GM19035 (cell line): ENCODE results near the gene HMGXB4.

ENCODE experiments used
- ATAC-seq: cut with Tn5 transposase; IDR thresholded peaks from one replicate; pipeline ENCODE4 v1.9.1; 2021; ENCODE audit not compliant: unreplicated experiment

Gene HMGXB4

DNA sequence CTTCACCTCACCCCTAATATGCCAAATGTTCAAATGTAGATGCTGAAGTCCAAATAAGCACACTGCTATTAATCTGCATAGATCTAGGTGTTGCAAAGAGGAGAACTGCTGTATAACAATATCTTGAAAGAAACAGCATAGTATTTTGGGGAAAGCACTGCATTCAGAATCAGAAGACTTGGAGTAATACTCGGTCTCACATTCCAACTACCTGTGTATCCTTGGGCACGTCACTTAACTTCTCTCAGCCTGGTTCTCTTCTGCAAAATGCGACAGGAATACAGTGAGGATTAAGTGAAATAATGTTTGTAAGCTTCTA is 332 bp upstream of the HMGXB4 start:
- ATAC-seq, result no peak

DNA sequence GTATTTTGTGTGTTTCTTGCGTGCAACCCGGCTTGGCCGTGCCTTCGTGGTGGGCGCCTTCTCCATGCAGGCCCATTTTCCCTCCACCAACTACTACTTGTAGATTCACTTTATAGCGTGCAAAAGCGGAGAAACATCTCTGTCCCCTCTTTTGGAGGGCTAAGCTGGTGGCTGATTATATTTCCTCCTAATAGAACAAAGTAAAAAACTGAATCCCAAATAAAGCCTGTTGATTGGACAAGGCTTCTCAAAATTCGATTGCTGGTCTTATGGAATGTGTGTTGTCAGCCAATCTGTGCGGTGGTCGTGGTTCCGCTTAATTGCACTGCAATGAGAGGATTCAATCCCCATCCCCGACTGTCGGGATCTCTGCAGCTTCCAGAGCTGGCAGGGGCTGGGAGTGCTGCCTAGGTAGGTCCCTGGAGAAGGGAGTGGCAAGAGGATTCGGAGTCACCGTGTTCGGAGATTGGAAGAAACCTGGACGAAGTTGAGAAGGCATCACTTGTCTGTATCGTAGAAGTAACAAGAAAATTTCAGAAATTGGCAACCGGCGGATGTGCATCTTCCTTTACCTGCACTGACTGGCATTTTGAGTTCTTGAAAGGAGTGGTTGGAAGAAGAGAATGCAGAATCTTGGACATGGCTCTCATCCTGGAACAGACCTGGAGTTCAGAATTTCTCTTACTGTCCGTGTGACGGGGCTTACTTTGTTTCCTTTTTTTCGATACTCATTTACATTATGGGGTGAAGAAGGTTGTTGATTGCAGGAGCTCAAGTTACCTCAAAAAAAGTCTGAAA is 1.1 kb downstream of the HMGXB4 start:
- no peak for ATAC-seq

DNA sequence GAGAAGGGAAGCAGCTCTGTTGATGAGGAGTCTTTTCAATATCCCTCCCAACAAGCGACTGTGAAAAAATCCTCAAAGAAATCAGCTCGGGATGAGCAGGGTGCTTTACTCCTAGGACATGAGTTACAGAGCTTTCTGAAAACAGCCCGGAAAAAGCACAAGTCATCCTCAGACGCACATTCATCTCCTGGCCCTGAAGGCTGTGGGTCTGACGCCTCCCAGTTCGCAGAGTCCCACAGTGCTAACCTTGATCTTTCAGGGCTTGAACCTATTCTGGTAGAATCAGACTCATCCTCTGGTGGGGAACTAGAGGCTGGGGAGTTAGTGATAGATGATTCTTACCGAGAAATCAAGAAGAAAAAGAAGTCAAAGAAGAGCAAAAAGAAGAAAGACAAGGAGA is 7.7 kb downstream of the HMGXB4 start:
- no peak for ATAC-seq

DNA sequence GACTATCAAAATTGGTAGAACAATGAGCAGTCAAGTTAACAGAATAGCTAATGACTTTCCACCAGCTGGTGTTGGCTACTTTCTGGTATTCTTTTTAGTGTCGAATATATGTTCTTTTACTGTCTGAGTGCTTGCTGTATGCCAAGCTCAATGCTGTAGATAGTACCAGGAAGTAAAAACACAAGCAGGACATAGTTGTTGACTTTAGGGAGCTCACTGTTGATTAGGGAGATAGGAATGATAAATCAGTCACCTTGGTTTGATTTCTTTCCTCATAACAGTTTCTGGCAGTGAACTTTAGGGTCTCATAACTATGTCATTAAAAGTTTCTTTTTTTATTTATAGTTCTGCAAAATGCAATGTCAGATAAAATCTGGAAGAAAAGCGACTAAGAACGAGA is 9.0 kb downstream of the HMGXB4 start:
- no peak for ATAC-seq

DNA sequence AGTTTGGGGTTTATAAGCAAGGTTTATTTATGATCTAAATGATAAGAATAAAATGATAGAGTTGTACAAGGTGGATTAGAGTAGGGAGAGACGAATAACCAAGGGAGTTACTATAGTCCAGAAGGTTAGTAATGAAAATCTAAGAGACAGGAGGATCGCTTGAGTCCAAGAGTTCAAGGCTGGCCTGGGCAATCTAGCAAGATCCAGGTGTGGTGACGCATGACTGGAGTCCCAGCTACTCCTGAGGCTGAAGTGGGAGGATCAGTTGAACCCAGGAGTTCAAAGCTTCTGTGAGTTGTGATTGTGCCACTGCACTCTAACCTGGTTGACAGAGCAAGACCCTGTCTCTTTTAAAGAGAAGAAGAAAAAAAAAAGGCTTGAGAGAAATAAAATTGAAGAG is 12.3 kb downstream of the HMGXB4 start:
- no peak for ATAC-seq

DNA sequence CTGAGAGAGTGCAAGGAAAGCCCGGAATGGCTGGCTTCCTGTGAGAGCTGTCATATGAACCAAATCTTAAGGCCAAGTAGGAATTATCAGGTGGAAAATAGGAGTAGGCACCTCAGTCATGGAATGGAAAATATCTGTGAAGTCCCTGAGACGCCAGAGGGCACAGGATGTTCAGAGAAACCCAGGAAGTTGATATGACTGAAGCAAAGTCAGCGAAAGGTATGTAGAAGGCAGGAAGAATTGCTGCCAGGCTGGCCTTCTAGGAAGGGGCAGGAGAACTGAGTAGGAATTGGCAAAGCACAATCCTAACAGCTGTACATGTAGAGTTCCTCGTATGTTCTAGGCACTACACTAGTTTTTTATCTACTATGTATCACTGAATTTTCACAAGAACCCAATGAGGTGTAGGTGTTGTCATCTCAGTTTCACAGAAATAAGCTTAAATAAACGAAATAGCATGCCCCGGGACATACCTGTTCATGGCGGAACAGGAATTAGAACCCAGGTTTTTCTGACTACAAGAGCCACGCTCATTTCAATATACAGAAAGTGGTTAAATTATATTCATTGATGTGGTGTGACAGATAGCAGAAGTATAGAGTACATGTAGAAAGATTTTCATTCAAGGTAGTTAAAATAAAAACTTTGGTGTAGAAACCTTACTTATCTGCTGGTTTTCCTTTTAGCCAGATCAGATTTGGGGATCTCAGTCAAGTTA is 17.0 kb downstream of the HMGXB4 start:
- ATAC-seq, result no peak

DNA sequence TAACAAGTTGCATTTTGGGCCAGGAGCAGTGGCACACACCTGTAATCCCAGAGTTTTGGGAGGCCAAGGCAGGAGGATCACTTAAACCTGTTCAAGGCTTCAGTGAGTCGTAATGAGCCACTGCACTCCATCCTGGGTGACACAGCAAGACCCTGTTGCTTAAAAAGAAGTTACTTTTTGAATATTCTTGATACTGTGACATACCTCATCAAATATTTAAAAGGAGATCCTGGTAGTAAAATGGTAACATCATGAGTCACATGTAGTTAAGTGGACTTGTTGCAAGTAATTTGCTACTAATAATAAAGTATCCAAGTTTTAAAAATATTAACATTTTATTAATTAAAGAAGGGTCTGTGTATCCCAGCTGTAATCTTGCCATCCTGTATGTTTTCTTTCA is 18.3 kb downstream of the HMGXB4 start:
- ATAC-seq, result no peak

DNA sequence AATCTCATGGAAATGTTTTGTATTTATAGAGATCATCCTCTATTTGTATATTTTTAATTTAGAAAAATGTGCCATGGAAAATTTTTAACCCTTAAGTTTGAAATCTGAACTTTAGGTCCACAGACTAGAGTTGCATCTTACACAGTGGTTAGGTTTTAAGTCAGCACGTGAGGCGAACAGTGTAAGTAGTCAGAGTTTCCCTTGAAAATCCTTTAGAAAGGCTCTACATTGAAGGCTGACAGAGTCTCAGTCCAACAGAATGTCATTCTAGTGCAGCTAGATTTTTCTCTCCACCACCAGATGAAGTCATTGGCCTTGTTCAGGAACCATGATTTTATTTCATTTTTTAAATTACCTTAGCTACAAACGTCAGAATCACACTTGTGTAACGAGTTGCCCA is 18.7 kb downstream of the HMGXB4 start:
- ATAC-seq, result no peak

DNA sequence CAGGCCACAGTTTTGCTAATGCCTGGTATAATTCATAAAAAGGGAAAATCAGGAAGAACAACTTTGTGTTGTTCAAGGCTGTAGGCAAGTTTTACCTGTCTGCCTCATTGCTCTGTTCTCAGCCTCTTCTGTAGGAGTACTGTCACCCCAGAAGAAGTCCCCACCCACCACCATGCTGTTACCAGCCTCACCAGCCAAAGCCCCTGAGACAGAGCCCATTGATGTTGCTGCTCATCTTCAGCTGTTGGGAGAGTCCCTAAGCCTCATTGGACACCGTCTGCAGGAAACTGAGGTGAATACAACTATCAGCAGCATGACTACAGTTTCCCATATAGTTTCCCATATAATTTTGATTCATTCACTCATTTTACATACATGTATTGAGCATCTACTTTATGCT is 30.8 kb downstream of the HMGXB4 start:
- no peak for ATAC-seq

DNA sequence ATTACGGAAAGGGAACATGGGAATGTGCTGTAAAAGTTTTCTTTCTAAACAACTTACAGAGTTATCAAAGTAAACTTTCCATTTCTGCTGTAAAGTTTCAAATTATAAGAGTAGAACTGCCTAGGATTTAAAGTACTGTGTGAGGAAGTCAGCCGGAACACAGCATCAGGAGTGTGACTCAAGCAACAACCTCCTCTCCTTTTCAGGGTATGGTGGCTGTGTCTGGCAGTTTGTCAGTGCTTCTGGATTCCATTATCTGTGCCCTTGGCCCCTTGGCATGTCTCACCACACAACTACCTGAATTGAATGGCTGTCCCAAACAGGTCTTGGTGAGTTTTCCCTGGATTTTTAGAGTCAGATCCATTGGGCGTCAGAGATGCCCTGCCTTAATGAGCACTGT is 35.5 kb downstream of the HMGXB4 start:
- no peak for ATAC-seq

DNA sequence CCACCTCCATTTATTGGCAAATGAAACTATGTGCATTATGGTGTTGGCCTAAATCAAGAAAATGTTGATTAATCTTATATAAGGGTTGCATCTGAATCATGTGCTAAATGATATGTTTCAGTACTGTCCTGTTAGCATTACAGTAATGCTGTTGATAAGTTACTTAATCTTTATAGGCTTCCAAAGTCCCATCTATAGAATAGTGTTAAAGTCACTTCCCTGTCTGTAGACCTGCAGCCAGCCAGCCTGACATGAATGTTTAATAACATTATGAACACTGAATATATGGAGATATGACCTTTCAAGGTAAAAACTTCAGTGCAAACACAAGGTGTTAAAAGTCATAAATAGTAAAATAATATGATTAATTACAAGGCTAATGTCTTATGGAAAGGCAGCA is 38.8 kb downstream of the HMGXB4 start:
- ATAC-seq, result no peak

DNA sequence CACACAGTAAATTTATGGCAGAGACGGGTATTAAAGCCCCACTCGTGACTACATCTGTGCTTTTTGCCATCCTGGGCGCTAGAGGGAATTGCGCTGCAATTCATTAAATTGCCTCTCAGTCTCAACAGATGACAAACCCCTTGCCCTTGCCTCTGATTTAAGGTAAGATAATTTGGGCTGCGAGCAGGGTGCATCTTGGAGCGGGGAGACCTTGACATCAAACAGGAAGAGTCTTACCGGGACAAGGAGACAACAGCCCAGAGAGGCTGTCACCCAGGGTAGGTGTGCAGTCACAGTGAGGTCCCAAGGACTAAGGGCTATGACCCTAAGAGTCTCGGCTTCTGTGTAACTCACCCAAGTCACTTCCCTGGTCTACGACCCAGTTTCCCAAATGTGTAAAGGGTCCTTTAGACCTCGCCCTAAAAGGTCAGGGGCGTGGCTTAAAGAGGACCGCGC is 42.0 kb downstream of the HMGXB4 start:
- peak; percentile 12 for ATAC-seq

DNA sequence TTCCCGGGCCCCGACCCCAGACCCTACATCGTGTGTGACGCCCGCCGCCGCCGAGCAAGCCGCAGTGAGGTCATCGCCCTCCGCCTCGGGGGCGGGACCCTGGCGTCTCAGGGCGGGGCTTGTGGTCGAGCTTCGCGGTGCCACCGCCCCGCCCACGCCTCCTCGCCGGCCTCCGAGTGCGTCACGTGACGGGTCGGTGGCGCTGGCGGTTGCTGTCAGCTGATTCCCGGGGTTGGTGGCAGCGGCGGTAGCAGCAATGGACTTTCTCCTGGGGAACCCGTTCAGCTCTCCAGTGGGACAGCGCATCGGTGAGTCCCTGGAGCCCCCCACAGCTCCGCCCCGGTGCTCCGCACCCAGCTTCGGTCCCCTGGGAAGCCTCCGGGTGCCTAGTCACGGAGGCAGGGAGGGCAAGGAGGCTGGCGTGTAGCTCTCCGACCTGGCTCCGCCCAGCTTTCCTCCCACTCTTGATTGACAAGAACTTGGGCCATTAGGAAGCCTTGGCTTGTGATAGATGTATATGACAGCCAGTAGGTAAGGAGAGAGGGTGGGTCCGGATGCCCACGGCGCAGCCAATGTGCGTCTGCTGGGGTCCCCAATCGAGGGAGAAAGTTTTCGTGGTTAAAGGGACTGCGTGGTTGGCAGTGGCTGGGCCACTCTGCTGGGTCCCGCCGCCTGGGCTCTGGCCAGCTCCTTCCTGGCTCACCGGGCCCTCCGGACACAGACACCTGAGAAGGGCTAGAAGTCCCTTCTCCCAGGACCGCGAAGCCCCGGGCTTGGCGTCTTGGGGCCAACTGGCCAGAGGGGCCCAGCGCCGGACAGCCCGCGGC is 42.6 kb downstream of the HMGXB4 start, which contains the start of gene TOM1:
TSS of gene TOM1 (plus strand) at position 222 of the 827 bp plus-strand sequence. CDS start at position 257, 35 bp downstream.
- ATAC-seq, result peak; percentile 98

DNA sequence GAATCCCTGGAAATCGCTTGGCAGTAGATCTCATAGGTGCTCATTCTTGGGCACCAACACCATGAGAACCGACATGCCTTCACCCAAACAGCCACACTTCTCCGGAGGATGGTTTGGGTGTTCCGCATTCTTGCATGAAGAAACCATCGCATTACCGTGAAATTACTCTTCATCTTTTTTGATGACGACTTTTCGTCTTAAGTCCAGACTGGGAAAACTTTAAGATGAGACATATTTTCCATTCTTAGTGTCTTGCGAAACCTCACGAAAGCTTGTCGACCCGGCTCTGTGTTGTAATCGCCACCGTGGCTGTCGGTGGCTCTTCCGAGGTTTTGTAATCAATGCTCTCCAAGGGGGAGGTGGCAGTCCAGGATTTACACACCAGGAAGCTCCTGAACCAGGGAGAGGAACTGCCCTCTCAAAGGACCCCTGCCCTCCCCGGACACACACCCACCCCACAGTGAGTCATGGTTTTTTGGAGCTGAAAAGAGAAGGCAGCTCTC is 44.1 kb downstream of the HMGXB4 start:
- no peak for ATAC-seq

DNA sequence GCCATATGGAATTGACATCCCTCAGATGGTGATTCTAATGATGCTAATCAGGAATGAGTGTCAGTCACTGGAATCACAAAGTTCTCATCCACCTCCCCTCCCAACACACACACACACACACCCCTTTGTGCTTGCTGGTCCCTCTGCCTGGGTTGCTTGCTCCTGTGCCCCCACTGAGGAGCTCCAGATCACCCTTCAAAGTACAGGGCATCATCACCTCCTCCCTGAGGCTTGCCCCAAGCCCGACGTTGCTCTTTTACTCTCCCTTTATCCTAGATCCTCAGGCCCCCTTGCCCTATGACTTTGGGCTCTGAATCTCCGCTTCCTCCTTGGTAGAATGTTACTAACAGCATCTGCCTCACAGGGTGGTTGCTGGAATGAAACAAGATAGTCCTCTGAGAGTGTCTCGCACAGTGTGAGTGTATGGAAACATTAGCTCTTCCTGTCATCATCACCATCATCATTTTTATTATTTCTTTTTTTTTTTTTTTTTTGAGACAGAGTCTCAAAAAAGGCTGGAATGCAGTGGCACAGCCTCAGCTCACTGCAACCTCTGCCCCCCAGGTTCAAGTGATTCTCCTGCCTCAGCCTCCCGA is 45.8 kb downstream of the HMGXB4 start:
- no peak for ATAC-seq

DNA sequence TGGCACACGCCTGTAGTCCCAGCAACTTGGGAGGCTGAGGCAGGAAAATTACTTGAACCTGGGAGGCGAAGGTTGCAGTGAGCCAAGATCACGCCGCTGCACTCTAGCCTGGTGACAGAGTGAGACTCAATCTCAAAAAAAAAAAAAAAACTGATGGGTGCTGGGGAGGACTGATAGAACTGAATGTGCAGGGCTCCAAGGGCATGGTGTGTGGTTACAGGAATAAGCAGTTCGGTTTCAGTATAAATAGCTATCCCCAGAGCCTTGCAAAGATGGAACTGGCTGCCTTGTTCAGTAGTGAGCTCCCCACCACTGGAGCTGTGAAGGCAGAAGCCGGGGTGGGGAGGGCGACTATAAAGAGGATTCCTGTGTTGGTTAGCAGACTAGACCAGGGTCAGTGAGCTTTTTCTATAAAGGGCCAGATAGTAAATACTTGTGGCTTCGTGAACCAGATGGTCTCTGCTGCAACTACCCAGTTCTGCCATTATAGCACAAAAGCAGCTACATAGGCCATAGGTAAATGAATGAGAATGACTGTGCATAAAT is 48.3 kb downstream of the HMGXB4 start:
- ATAC-seq, result no peak

DNA sequence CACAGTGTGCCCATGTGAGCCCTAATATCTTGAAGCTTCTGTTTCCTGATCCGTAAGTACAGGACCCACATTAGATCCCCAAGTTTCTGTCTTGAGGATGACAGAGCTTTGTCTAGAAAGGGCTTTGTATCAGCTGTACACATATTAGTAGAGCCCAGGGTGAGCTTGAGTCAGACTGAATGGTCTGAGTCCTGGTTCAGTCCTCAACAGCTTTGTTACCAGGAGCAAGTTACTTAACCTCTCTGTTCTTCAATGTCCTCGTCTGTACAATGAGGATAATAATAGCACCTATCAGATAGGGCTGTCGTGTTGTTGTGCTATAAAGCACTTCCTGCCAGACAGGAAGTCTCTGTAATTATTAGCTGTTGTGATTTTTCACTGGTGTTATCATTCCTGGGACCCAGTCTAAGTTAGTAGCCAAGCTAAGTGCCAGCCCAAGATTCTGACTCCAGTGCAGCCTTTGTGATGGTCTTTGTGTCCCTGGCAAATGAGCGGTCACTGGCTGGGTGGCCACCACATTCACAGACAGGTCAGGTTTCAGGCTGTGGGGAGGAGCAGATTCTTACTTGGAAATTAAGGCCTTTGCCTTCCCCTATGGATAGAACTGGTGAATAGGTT is 49.2 kb downstream of the HMGXB4 start:
- ATAC-seq, result no peak

DNA sequence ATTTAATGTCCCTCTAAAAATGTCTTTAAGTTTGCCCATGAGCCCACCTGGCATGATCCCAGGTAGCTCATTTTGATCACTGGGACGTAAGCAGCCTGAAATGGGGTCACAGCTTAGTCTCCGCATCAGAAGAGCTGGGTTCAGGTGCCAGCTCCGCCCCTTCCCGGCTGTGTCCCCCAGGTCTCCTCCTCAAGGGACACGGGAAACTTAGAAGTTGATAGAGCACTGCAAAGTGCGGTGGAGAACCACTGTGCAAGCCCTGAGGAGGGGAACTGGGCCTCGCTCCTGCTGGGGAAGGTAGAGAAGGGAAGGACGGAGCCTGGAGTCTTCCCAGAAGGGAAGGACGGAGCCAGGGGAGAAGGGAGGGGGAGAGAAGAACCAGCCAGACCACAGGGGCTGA is 50.1 kb downstream of the HMGXB4 start:
- no peak for ATAC-seq

DNA sequence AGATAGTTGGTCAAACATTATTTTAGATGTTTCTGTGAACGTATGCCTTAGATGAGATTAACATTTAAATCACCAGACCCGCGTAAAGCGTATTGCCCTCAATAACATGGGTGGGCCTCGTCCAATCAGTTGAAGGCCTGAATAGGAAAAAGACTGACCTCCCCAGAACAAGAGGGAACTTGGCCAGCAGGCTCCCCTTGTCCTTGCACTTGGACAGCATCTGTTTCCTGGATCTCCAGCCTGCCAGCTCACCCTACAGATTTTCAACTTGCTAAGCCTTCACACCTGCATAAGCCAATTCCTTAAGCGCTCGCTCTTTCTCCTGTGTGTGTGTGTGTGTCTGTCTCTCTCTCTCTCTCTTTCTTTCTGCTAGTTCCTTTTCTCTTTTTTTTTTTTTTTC is 50.6 kb downstream of the HMGXB4 start:
- no peak for ATAC-seq

DNA sequence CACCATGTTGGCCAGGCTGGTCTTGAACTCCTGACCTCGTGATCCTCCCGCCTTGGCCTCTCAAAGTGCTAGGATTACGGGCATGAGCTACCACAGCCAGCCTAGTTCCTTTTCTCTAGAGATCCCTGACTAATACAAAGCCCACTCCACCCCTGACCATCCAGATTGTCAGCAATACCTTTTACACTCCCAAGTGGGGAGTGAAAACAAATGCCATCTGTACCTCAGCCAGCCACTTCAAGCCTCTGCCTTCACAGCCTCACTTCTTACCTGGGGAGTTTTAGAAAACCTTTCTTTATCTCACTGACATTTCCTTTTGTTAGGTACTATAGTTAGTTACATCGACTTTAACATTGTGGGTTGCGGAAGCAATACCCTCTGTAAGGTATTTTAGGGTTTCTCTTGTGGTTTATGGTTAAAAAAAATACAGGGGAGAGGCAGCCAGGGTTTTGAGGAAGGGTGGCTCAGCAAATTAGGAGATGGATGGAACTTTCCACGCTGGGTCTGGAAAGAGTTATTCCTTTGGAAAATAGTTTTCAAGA is 51.3 kb downstream of the HMGXB4 start:
- ATAC-seq, result peak; percentile 36
